Ascending aorta (tissue), 2 donors: ENCODE results near the gene DACT2. TPM values are rescaled to one million over a fixed set of nuclear protein-coding genes. Genes with fewer than 3 reads are reported as not detected.
"Not testable (repeated sequence)": the region's sequence is repeated elsewhere in the genome, so short reads cannot be mapped to it uniquely, and the experiment has no call there.

Experiments used
- DNase-seq, 2 donors: peaks; one replicate each; pipeline ENCODE4 v3.0.0-alpha.2; 2019; ENCODE audit warnings: low spot score in 2 of 2
- H3K27ac ChIP-seq, 2 donors: fragments of 200-600 bp; sonication (generic); one replicate each; pipeline ENCODE4 v1.5.1; 2016 to 2017; ENCODE audit warnings: mild to moderate bottlenecking in 1 of 2
- H3K27me3 ChIP-seq: fragments of 200-600 bp; sonication (generic); one replicate; pipeline ENCODE4 v1.5.1; 2017
- H3K36me3 ChIP-seq, 2 donors: fragments of 200-600 bp; sonication (generic); one replicate each; pipeline ENCODE4 v1.5.1; 2016
- H3K4me1 ChIP-seq, 2 donors: fragments of 200-600 bp; sonication (generic); one replicate each; pipeline ENCODE4 v1.5.1; 2016 to 2017; ENCODE audit warnings: mild to moderate bottlenecking in 1 of 2
- H3K4me3 ChIP-seq, 2 donors: fragments of 200-600 bp; sonication (generic); one replicate each; pipeline ENCODE4 v1.5.1; 2016 to 2017; ENCODE audit warnings: mild to moderate bottlenecking in 1 of 2
- H3K9me3 ChIP-seq, 2 donors: fragments of 200-600 bp; sonication (generic); one replicate each; pipeline ENCODE4 v1.5.1; 2016
- CTCF ChIP-seq, 3 experiments: fragments of 200-600 bp in 2 of 3; fragments of 450-650 bp in 1 of 3; sonication (generic) in 2 of 3; IDR thresholded peaks; one replicate each; pipeline ENCODE4 v1.5.1; 2016 to 2019; ENCODE audit warnings: antibody characterized with exemption in 3 of 3, mild to moderate bottlenecking in 1 of 3, moderate library complexity in 1 of 3
- intact Hi-C: fragments of 100-400 bp; cut with DNase I; formaldehyde crosslinking; loops from one replicate; pipeline ENCODE4 v1.15.1; 2023
- total RNA-seq: library from RNA; depleted of rRNA; stranded (reverse); fragments of >200 nt; gene quantifications from one replicate; pipeline ENCODE4 v1.1.0, GENCODE V29; 2016

Gene DACT2
- total RNA-seq, 1 donor from 2014 or later: not detected

GRCh38 chr6:168315596-168315995 is 4.0 kb downstream of the DACT2 start:
- intact Hi-C loops: no loop called here
- no peak for DNase-seq
- Histone ChIP-seq H3K9me3 (no peaks in the 10 kb centered on the region), H3K27ac (no peak overlapping the region), H3K4me1 (no peaks in the 10 kb centered on the region), H3K4me3 (no peak overlapping the region), H3K27me3 (peaks cover 2% of the 10 kb centered on the region), H3K36me3 (no peaks in the 10 kb centered on the region)
- no peak for TF ChIP-seq CTCF (IDR thresholded peaks at IDR 0.05)

DNA sequence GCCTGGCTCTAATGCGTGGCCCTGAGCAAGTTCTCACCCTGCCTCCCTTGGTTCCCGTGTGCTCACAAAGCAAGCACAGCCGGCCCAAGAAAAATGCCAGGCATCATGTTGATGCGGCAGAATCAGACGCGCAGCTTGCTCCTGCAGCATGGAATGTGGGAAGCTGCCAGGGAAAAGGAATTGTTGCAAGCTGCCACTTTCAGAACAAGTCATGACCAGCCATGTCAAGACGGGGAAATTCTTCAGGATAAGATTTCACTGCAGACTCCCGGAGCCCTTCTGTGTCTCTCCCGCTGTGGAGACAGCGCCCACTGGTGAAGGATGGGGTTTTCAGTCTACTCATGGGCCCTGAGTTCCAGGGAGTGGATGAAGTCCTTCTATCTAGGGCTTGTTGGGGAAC is 4.6 kb downstream of the DACT2 start:
- intact Hi-C loops: no loop called here
- H3K27ac ChIP-seq: no peak overlapping the region
- H3K9me3 ChIP-seq: no peaks in the 10 kb centered on the region
- no peak overlapping the region for H3K4me3 ChIP-seq
- H3K4me1 ChIP-seq: no peaks in the 10 kb centered on the region
- peak in 2 of 3 experiments; percentile 9 to 31 for TF ChIP-seq CTCF (IDR thresholded peaks at IDR 0.05)
- no peak for DNase-seq
- no peaks in the 10 kb centered on the region for H3K27me3 ChIP-seq
- no peaks in the 10 kb centered on the region for H3K36me3 ChIP-seq

- H3K27ac ChIP-seq: no peak overlapping the region
- H3K27me3 ChIP-seq: no peaks in the 10 kb centered on the region
- H3K4me1 ChIP-seq: no peaks in the 10 kb centered on the region
- TF ChIP-seq CTCF (IDR thresholded peaks at IDR 0.05): no peak
- no peak overlapping the region for H3K4me3 ChIP-seq
- DNase-seq: no peak
- intact Hi-C loops: no loop called here
- H3K36me3 ChIP-seq: no peaks in the 10 kb centered on the region
- no peaks in the 10 kb centered on the region for H3K9me3 ChIP-seq
Observed at GRCh38 chr6:168314021-168314420, 5.6 kb downstream of the DACT2 start.

DNA sequence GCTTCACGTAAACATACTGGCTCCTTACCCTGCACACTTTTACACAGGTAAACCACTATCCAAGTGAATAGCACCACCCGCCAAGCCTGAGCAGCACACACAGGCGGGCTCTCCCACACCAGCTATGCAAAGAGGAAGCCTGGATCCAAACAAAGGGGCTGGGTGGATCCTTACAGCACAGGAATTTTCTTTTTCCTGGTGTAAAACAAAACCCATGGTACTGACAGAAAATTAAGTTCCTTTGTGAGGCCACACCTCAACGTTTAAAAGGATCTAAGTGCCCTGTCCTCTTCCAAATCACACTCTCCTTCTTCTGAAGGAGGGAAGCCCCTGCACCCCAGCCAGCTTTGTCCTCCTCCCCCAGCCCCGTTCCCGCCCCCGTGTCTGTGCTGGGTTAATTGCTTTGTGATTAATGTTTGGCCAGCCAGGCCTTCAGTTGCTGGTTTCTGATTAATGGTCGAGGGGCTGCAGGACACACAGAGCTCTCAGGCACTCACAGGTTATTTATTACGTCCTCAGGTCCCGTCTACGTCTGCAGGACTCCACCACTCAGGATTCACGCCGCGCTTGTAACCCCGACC is 6.1 kb downstream of the DACT2 start:
- Histone ChIP-seq H3K36me3 (no peaks in the 10 kb centered on the region), H3K27me3 (no peaks in the 10 kb centered on the region), H3K4me1 (no peaks in the 10 kb centered on the region), H3K27ac (no peak overlapping the region), H3K9me3 (no peaks in the 10 kb centered on the region), H3K4me3 (no peak overlapping the region)
- DNase-seq: no peak
- intact Hi-C loops: no loop called here
- no peak for TF ChIP-seq CTCF (IDR thresholded peaks at IDR 0.05)

DNA sequence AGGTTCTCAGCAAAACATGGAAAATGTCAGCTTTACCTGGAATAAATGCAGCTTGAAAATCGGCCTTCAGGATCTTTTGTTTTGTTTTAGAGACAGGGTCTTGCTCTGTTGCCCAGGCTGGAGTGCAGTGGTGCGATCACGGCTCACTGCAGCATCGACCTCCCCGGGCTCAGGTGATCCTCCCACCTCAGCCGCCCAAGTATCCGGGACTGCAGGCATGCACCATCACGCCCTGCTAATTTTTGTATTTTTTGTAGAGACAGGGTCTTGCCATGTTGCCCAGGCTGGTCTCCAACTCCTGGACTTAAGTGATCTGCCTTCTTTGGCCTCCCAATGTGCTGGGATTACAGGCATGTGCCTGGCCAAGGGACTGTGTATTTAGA is 7.5 kb downstream of the DACT2 start:
- H3K4me3 ChIP-seq, H3K27ac ChIP-seq, DNase-seq, intact Hi-C loops, H3K36me3 ChIP-seq, H3K4me1 ChIP-seq, H3K27me3 ChIP-seq, H3K9me3 ChIP-seq: not testable (repeated sequence)

GRCh38 chr6:168311410-168312124 is 8.0 kb downstream of the DACT2 start:
- no peaks in the 10 kb centered on the region for H3K4me1 ChIP-seq
- intact Hi-C loops: no loop called here
- no peak overlapping the region for H3K4me3 ChIP-seq
- no peak for TF ChIP-seq CTCF (IDR thresholded peaks at IDR 0.05)
- H3K9me3 ChIP-seq: no peaks in the 10 kb centered on the region
- H3K27me3 ChIP-seq: no peaks in the 10 kb centered on the region
- no peak for DNase-seq
- no peak overlapping the region for H3K27ac ChIP-seq
- no peaks in the 10 kb centered on the region for H3K36me3 ChIP-seq
